Measurements from ENCODE around the gene ZIC4. TPM values are rescaled to one million over a fixed set of nuclear protein-coding genes. Genes with fewer than 3 reads are reported as not detected.

The ZIC4 gene
- total RNA-seq, 4 donors from 2014 or later = 0.21 TPM; not detected in 3

- 41 to 55% methylated on average over 4 of the region's 4 CpGs for whole genome bisulfite sequencing, 2 donors
- TF ChIP-seq CTCF (IDR thresholded peaks at IDR 0.05) (no peak), POLR2A (IDR thresholded peaks at IDR 0.05) (no peak), EP300 (IDR thresholded peaks at IDR 0.05) (no peak)
- no peak for DNase-seq (ENCODE audit: low spot score in 2 of 2)
- H3K4me3 ChIP-seq = no peak overlapping the region
- no peak overlapping the region for H3K27ac ChIP-seq
- no peaks in the 10 kb centered on the region for H3K36me3 ChIP-seq
- peaks cover 0 to 99% of the 10 kb centered on the region in 2 donors for H3K27me3 ChIP-seq
- H3K4me1 ChIP-seq = peaks cover 0 to 52% (median 5%) of the 10 kb centered on the region in 4 donors
- H3K9me3 ChIP-seq = peaks cover 0 to 16% (median 2%) of the 10 kb centered on the region in 4 donors
Measured at GRCh38 chr3:147418371-147418781, 12.0 kb upstream of the ZIC4 start.

- Histone ChIP-seq H3K4me1 (peaks cover 0 to 52% (median 10%) of the 10 kb centered on the region in 4 donors), H3K27ac (no peak overlapping the region), H3K9me3 (peaks cover 0 to 16% (median 2%) of the 10 kb centered on the region in 4 donors), H3K4me3 (no peak overlapping the region), H3K36me3 (no peaks in the 10 kb centered on the region), H3K27me3 (peaks cover 0 to 99% of the 10 kb centered on the region in 2 donors)
- TF ChIP-seq EP300 (IDR thresholded peaks at IDR 0.05) (no peak), POLR2A (IDR thresholded peaks at IDR 0.05) (no peak), CTCF (IDR thresholded peaks at IDR 0.05) (no peak)
- no peak for DNase-seq (ENCODE audit: low spot score in 2 of 2)
- 58 to 64% methylated on average over 7 of the region's 7 CpGs for WGBS, 2 donors
Measured at GRCh38 chr3:147417551-147418295, 11.4 kb upstream of the ZIC4 start.

GRCh38 chr3:147416931-147417330 is 10.6 kb upstream of the ZIC4 start:
- H3K27ac ChIP-seq = no peak overlapping the region
- H3K9me3 ChIP-seq = peaks cover 0 to 21% (median 2%) of the 10 kb centered on the region in 4 donors
- H3K36me3 ChIP-seq = no peaks in the 10 kb centered on the region
- TF ChIP-seq CTCF (IDR thresholded peaks at IDR 0.05) (no peak), POLR2A (IDR thresholded peaks at IDR 0.05) (no peak), EP300 (IDR thresholded peaks at IDR 0.05) (no peak)
- no peak for DNase-seq (ENCODE audit: low spot score in 2 of 2)
- WGBS, 2 donors = 22 to 33% methylated on average over 1 of the region's 1 CpG
- peaks cover 5 to 99% of the 10 kb centered on the region in 2 donors for H3K27me3 ChIP-seq
- H3K4me3 ChIP-seq = no peak overlapping the region
- peaks cover 0 to 55% (median 10%) of the 10 kb centered on the region in 4 donors for H3K4me1 ChIP-seq

GRCh38 chr3:147415874-147416273 is 9.5 kb upstream of the ZIC4 start:
- Histone ChIP-seq H3K9me3 (peaks cover 0 to 24% (median 2%) of the 10 kb centered on the region in 4 donors), H3K36me3 (no peaks in the 10 kb centered on the region), H3K27ac (no peak overlapping the region), H3K4me3 (no peak overlapping the region), H3K4me1 (peaks cover 0 to 55% (median 13%) of the 10 kb centered on the region in 4 donors), H3K27me3 (peaks cover 5 to 99% of the 10 kb centered on the region in 2 donors)
- no peak for DNase-seq (ENCODE audit: low spot score in 2 of 2)
- TF ChIP-seq EP300 (IDR thresholded peaks at IDR 0.05) = no peak
- no peak for TF ChIP-seq CTCF (IDR thresholded peaks at IDR 0.05)
- TF ChIP-seq POLR2A (IDR thresholded peaks at IDR 0.05) = no peak
- 19 to 32% methylated on average over 2 of the region's 2 CpGs for WGBS, 2 donors

GRCh38 chr3:147415286-147415685 is 8.9 kb upstream of the ZIC4 start:
- H3K4me3 ChIP-seq = no peak overlapping the region
- TF ChIP-seq POLR2A (IDR thresholded peaks at IDR 0.05) (no peak), CTCF (IDR thresholded peaks at IDR 0.05) (no peak), EP300 (IDR thresholded peaks at IDR 0.05) (no peak)
- WGBS, 2 donors = 21 to 22% methylated on average over 6 of the region's 6 CpGs
- peaks cover 0 to 24% (median 2%) of the 10 kb centered on the region in 4 donors for H3K9me3 ChIP-seq
- H3K36me3 ChIP-seq = no peaks in the 10 kb centered on the region
- peaks cover 5 to 99% of the 10 kb centered on the region in 2 donors for H3K27me3 ChIP-seq
- DNase-seq (ENCODE audit: low spot score in 2 of 2) = no peak
- H3K27ac ChIP-seq = no peak overlapping the region
- H3K4me1 ChIP-seq = peaks cover 0 to 55% (median 19%) of the 10 kb centered on the region in 4 donors

Data from tibial nerve (tissue), 4 donors.